Hepatic stellate cell (primary cell): Measurements from ENCODE around the gene MCCD1.

Experiments
- DNase-seq: peaks from one replicate; pipeline ENCODE4 v3.0.0; 2011; ENCODE audit warnings: low spot score

Gene MCCD1

DNA sequence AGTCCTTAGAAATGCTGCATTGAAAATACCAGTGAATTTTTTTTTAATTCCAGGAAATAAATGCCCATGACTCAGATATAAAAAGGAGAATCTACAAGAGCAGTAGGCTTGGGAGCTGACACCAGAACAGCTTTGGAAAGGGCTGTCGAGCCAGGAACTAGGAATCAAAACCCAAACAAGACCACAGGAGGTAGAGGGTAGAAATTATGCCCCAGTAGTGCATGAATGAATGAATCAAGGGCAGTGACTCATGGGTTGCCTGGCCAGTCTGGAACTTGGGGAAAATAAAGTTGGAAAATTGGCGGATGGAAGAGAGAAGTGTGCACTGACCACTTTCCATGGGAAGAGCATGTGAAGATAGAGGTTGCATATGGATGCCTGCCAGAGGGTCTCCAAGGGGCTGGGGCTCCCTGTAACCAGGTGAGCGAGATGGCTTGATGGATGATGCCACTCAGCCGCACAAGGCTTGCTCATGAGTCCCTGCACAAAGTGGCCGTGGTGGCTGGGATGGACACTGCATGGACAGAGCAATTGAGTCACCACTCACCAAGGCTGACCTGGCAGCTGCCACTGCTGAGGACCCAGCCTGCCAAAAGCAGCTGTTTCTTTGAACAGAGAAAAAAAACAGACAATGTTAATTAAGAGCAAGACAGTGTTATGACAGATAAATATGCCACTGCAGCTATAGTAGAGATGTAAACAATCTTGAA lies 15.2 kb upstream of the MCCD1 start:
- no peak for DNase-seq

DNA sequence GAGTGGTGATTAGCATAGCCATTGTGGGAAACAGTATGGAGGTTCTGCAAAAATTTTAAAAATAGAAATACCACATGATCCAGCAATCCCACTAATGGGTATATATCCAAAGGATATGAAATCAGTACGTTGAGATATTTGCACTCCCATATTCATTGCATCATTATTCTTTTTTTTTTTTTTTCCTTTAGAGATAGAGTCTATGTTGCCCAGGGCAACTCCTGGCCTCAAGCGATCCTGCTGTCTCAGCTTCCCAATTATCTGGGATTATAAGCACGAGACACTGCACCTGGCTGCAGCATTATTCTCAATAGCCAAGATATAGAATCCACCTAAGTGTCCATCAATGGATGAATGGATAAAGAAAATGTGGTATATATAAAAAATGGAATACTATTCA lies 6.9 kb upstream of the MCCD1 start:
- no peak for DNase-seq

DNA sequence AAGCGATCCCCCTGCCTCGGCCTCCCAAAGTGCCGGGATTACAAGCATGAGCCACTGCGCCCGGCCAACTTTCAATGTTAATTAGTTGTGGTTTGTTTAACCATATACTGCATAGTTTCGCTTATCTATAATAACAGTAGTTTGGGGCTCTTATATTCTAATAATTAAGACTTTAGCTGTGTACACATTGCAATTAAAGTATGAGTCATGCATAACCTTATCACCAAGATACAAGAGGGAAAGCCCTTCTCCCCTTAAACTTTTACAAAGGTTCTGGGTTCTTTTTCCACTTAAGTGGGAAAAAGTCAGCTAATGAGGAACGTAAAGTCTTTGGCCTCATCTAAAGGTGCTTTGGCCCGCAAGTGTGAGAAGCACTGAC lies 3.2 kb upstream of the MCCD1 start:
- no peak for DNase-seq

- peak; percentile 59 for DNase-seq
These were observed 2.7 kb upstream of the MCCD1 start for GRCh38 chr6:31525932-31526591.

DNA sequence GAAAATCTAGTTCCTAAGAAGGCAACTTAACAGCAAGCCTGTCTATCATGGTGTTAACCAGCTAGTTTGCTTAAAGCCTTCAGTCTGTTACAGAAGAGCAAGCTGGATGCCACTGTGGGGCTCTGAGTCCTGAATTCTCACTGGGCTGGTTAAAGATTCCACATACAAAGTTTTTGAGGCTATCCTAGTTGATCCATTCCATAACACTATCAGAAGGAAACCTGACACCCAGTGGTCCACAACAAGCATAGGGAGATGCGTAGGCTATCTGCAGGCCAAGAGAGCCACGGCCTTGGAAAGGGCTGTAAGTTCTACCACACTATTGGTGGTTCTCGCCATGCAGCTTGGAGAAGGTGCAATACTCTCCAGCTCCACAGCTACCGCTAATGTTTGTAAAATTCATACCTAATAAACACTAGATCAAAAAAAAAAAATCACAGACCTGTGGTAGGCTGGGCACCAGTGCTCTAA lies 420 bp upstream of the MCCD1 start:
- no peak for DNase-seq

- no peak for DNase-seq
These were observed 778 bp downstream of the MCCD1 start for GRCh38 chr6:31529329-31530150.

- DNase-seq = no peak
These were observed 1.9 kb downstream of the MCCD1 start for GRCh38 chr6:31530659-31531058.

DNA sequence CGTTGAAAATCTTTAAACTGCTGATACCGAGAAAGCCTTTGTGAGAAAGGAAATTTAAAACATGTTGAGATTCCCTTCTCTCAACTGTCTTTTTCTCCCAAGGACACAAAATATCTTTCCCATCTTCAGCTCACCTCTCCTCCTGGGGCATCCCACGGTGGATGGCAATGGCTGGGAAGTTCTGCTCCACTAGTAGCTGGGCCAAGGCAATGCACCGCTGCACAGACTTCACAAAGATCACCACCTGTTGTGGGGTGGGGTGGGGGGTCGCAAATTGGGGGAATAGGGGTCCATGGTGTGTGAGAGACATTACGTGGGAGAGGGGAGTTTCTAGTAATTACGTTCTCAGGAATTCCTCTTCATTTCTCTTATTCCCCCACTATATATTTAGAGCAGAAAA lies 2.4 kb downstream of the MCCD1 start:
- no peak for DNase-seq

- DNase-seq = no peak
These were observed 3.2 kb downstream of the MCCD1 start for GRCh38 chr6:31531771-31532643.

GRCh38 chr6:31532644-31533454 lies 4.1 kb downstream of the MCCD1 start:
- DNase-seq = no peak

GRCh38 chr6:31533455-31533841 lies 4.7 kb downstream of the MCCD1 start:
- no peak for DNase-seq

DNA sequence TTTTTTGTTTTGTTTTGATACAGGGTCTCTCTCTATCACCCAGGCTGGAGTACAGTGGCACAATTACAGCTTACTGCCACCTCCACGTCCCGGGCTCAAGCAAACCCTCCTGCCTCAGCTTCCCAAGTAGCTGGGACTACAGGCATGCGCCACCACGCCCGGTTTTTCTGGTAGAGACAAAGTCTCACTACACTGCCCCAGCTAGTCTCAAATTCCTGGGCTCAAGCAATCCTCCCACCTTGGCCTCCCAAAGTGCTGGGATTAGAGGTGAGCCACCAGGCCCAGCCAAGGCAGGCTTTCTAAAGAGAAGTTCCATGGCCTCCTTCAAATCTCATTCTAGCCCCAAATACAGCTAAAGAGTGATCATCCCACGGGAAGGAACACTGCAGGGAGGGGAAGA lies 5.2 kb downstream of the MCCD1 start:
- DNase-seq = no peak

GRCh38 chr6:31534521-31535040 lies 5.8 kb downstream of the MCCD1 start:
- no peak for DNase-seq

- DNase-seq = no peak
These were observed 7.0 kb downstream of the MCCD1 start for GRCh38 chr6:31535538-31536324.

GRCh38 chr6:31538805-31539400 lies 10.1 kb downstream of the MCCD1 start:
- no peak for DNase-seq

GRCh38 chr6:31540640-31541039 lies 11.9 kb downstream of the MCCD1 start:
- DNase-seq = no peak

DNA sequence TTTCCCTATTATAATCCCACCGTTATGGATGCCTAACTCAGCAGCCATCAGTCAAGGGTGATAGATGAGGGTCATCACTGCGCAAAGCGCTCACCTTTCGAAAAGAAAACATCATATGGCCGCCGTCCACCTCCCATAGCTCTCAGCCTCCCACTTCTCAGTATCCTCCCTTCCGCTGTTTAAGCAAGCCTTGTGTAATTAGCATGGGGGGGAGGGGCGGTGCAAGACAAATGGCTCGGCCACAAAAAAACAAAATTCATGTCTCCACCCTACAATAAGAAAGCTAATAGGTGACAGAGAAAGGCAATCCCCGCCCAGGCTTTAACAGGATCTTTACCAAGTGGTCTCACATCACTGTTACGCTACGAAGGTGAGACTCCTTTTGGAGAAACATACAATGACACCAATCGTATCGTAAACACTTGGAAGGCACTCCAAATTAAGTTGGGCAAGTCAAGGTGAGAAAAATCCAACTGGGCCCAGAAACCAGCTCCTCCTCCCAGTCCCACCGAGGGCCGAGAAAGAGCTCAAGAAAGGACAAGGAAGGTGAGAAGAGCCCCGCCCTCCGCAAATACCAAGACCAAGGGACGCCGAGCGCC lies 12.4 kb downstream of the MCCD1 start:
- peak; percentile 35 for DNase-seq

DNA sequence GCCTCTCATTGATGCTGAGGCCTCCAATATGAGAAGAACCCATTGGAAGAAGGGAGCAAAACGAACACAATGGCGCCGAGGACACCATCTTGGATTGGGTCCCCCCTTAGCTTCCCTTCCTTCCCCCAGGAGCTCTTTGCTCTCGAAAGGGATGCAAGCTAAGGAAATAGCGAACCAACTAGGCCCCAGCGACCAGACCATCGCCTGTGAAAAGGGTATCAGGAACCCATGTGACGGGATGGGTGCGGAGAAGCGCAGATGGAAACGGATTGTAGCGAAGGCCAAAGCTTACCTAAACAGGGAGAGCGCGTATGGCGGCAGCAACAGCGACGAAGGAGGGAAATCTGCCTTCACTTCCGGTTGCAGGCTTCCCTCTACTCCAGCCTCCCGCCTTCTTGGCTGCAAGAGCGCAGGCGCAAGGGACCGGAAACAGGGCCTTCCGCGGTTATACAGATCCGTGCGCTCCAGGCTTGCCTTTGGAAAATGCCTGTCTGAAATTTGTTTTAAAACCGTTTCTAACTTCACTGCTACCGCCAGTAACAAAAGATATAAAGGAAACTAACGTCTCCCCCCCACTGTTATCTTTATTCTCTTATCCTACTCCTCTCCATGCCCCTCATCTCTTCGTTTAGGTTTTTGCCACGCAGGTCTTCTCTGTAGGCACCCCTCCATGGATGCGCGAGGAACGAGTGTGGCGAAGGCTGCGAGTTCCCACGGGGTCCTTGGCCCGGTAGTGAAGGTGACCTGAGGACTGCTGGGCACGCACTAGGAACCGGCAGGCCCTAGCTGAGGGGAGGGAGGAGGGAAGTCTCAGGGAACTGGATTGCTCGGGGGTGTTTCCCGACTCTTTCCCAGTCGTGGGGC lies 13.1 kb downstream of the MCCD1 start, which contains the start of gene DDX39B:
TSS of gene DDX39B (minus strand) at position 346 of the 864 bp plus-strand sequence. CDS start 1,471 bp downstream, outside the sequence.
- DNase-seq = peak; percentile 94
